Prostate gland (tissue), 2 donors: ENCODE results near the gene RYR2.

Experiments
- CTCF ChIP-seq, 4 experiments: fragments of 200-600 bp in 2 of 4; fragments of 450-650 bp in 2 of 4; sonication (generic) in 2 of 4; IDR thresholded peaks; 1 replicate in 3 of 4; 2 replicates in 1 of 4; pipeline ENCODE4 v1.5.1; 2016 to 2019; ENCODE audit warnings: antibody characterized with exemption in 4 of 4, mild to moderate bottlenecking in 2 of 4, moderate library complexity in 2 of 4
- POLR2AphosphoS5 ChIP-seq: sonication (generic); formaldehyde crosslinking; IDR thresholded peaks from one replicate; pipeline ENCODE4 v1.6.1; 2017; ENCODE audit warnings: antibody characterized with exemption

- TF ChIP-seq POLR2AphosphoS5 (no peak), CTCF (IDR thresholded peaks at IDR 0.05) (no peak)
Observed at GRCh38 chr1:237568955-237569354, 527.0 kb downstream of the RYR2 start.
